ENCODE data around the gene MOAP1. TPM values are rescaled to one million over a fixed set of nuclear protein-coding genes. Genes with fewer than 3 reads are reported as not detected.
A peak's percentile ranks its signal among the peaks of the same experiment; 100 is the strongest.

MOAP1 gene
- polyA plus RNA-seq, 1 of the 3 experiments (the other 2 are of a cell fraction): 25.0 TPM

GRCh38 chr14:93186466-93186865 is 1.8 kb upstream of the MOAP1 start:
- Histone ChIP-seq H3K9me3 (no peaks in the 10 kb centered on the region), H2AFZ (ENCODE audit: low read depth) (no peak overlapping the region), H3K4me2 (peak overlapping the region; percentile 95; the same call in 1 of the 2 replicates), H3K4me1 (ENCODE audit: control insufficient read depth in 1 of 2, insufficient read depth in 2 of 2, low read depth in 1 of 2, low read length in 1 of 2) (peaks cover 2 to 17% of the 10 kb centered on the region in 2 experiments; a peak in 2 of 4 replicates), H3K9ac (no peak overlapping the region), H3K27ac (ENCODE audit: low read depth in 2 of 2, low read length in 1 of 2) (no peak overlapping the region), H3K36me3 (replicated peaks in 1 of 2; ENCODE audit: control insufficient read depth in 1 of 2, insufficient read depth in 2 of 2, low read length in 1 of 2) (peaks cover 36 to 47% of the 10 kb centered on the region in 2 experiments), H4K20me1 (ENCODE audit: insufficient read depth) (peaks cover 4% of the 10 kb centered on the region; the same call in 1 of the 2 replicates), H3K27me3 (ENCODE audit: insufficient read depth) (no peaks in the 10 kb centered on the region), H3F3A (replicated peaks; ENCODE audit: insufficient read depth) (peaks cover 8% of the 10 kb centered on the region), H3K9me2 (no peaks in the 10 kb centered on the region), H3K4me3 (ENCODE audit: low read depth in 2 of 2, low read length in 1 of 2) (peak overlapping the region in 1 of 2 experiments; percentile 0; a peak in 1 of 4 replicates), H3K79me2 (ENCODE audit: insufficient read depth) (peaks cover 63% of the 10 kb centered on the region)
- DNase-seq: no peak
- no peak for TF ChIP-seq ELF1 (IDR thresholded peaks at IDR 0.05)
- POLR2A ChIA-PET: no interaction called here
- WGBS (ENCODE audit: low lambda C conversion rate): 76% methylated on average over 6 of the region's 6 CpGs
- CTCF ChIA-PET: interaction anchor here (1.6 kb wide), 1 partner anchor 9 kb away, joined by 4 read pairs; no protein-coding TSS in a partner anchor

GRCh38 chr14:93185349-93185720 is 638 bp upstream of the MOAP1 start:
- CTCF ChIA-PET: interaction anchor here (0.7 to 1.6 kb wide), 5 partner anchors 9 to 435 kb away, joined by 3 to 4 read pairs (median 4); no protein-coding TSS in a partner anchor
- POLR2A ChIA-PET: interaction anchor here (0.6 to 1.6 kb wide), 9 partner anchors 21 to 351 kb away, joined by 3 to 19 read pairs (median 3); partner anchors contain the start of genes GON7, ITPK1 and UBR7

GRCh38 chr14:93183596-93184317 is 940 bp downstream of the MOAP1 start:
- Histone ChIP-seq H3K9me3 (no peaks in the 10 kb centered on the region), H3K9me2 (no peaks in the 10 kb centered on the region), H2AFZ (ENCODE audit: low read depth) (peak overlapping the region; percentile 86; the same call in 1 of the 2 replicates), H3K79me2 (ENCODE audit: insufficient read depth) (peaks cover 47% of the 10 kb centered on the region), H3F3A (replicated peaks; ENCODE audit: insufficient read depth) (peaks cover 4% of the 10 kb centered on the region), H3K4me2 (peak overlapping the region; percentile 86), H3K9ac (peak overlapping the region; percentile 92), H3K4me1 (ENCODE audit: control insufficient read depth in 1 of 2, insufficient read depth in 2 of 2, low read depth in 1 of 2, low read length in 1 of 2) (peaks cover 2 to 17% of the 10 kb centered on the region in 2 experiments; a peak in 2 of 4 replicates), H4K20me1 (ENCODE audit: insufficient read depth) (peaks cover 4% of the 10 kb centered on the region; the same call in 1 of the 2 replicates), H3K4me3 (ENCODE audit: low read depth in 2 of 2, low read length in 1 of 2) (peak overlapping the region; percentile 94 to 99), H3K36me3 (replicated peaks in 1 of 2; ENCODE audit: control insufficient read depth in 1 of 2, insufficient read depth in 2 of 2, low read length in 1 of 2) (peaks cover 30 to 34% of the 10 kb centered on the region in 2 experiments), H3K27me3 (ENCODE audit: insufficient read depth) (no peaks in the 10 kb centered on the region), H3K27ac (ENCODE audit: low read depth in 2 of 2, low read length in 1 of 2) (peak overlapping the region; percentile 92 to 93; a peak in 3 of 4 replicates)
- TF ChIP-seq RAD21 (IDR thresholded peaks at IDR 0.05; ENCODE audit: low read length) (no peak), SMC3 (IDR thresholded peaks at IDR 0.05; ENCODE audit: low read depth, low read length) (no peak), TEAD4 (IDR thresholded peaks at IDR 0.05; ENCODE audit: borderline replicate concordance, insufficient read depth) (no peak), NFIC (IDR thresholded peaks at IDR 0.05; ENCODE audit: borderline replicate concordance) (no peak), MEF2A (IDR thresholded peaks at IDR 0.05; ENCODE audit: borderline replicate concordance, low read depth) (no peak), TAF1 (IDR thresholded peaks at IDR 0.05; ENCODE audit: borderline replicate concordance, low read depth, low read length) (no peak), FOSL2 (IDR thresholded peaks at IDR 0.05; ENCODE audit: borderline replicate concordance, low read depth) (no peak), TCF12 (IDR thresholded peaks at IDR 0.05) (no peak), EP300 (IDR thresholded peaks at IDR 0.05; ENCODE audit: borderline replicate concordance in 1 of 2, low read depth in 1 of 2, low read length in 1 of 2) (no peak), RCOR1 (IDR thresholded peaks at IDR 0.05; ENCODE audit: low read length) (no peak), YY1 (IDR thresholded peaks at IDR 0.05; ENCODE audit: low read depth) (no peak), MXI1 (IDR thresholded peaks at IDR 0.05; ENCODE audit: low read depth, low read length) (no peak)
- TF ChIP-seq, protein P1, sequence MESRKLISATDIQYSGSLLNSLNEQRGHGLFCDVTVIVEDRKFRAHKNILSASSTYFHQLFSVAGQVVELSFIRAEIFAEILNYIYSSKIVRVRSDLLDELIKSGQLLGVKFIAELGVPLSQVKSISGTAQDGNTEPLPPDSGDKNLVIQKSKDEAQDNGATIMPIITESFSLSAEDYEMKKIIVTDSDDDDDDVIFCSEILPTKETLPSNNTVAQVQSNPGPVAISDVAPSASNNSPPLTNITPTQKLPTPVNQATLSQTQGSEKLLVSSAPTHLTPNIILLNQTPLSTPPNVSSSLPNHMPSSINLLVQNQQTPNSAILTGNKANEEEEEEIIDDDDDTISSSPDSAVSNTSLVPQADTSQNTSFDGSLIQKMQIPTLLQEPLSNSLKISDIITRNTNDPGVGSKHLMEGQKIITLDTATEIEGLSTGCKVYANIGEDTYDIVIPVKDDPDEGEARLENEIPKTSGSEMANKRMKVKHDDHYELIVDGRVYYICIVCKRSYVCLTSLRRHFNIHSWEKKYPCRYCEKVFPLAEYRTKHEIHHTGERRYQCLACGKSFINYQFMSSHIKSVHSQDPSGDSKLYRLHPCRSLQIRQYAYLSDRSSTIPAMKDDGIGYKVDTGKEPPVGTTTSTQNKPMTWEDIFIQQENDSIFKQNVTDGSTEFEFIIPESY (IDR thresholded peaks at IDR 0.05; ENCODE audit: borderline replicate concordance, low read depth): no peak
- TF ChIP-seq, protein P2, sequence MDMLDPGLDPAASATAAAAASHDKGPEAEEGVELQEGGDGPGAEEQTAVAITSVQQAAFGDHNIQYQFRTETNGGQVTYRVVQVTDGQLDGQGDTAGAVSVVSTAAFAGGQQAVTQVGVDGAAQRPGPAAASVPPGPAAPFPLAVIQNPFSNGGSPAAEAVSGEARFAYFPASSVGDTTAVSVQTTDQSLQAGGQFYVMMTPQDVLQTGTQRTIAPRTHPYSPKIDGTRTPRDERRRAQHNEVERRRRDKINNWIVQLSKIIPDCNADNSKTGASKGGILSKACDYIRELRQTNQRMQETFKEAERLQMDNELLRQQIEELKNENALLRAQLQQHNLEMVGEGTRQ (IDR thresholded peaks at IDR 0.05; ENCODE audit: borderline replicate concordance, low read depth, low read length): no peak
- CTCF ChIA-PET: interaction anchor here (0.6 to 1.7 kb wide), 7 partner anchors 9 to 232 kb away, joined by 3 to 7 read pairs (median 4); partner anchors contain the start of gene UBR7
- POLR2A ChIA-PET: interaction anchor here (1.1 to 1.6 kb wide), 4 partner anchors 68 to 297 kb away, joined by 3 to 5 read pairs (median 3); partner anchors contain the start of gene ITPK1
- peak; percentile 8 for DNase-seq
- WGBS (ENCODE audit: low lambda C conversion rate): 36% methylated on average over 17 of the region's 17 CpGs

More at GRCh38 chr14:93185349-93185720, 638 bp upstream of the MOAP1 start:
- Histone ChIP-seq H3K27ac (ENCODE audit: low read depth in 2 of 2, low read length in 1 of 2) (peak overlapping the region; percentile 92 to 94), H3F3A (replicated peaks; ENCODE audit: insufficient read depth) (peaks cover 4% of the 10 kb centered on the region), H2AFZ (ENCODE audit: low read depth) (peak overlapping the region; percentile 96), H3K9me3 (no peaks in the 10 kb centered on the region), H3K4me3 (ENCODE audit: low read depth in 2 of 2, low read length in 1 of 2) (peak overlapping the region; percentile 94 to 99), H3K4me2 (peak overlapping the region; percentile 95), H3K79me2 (ENCODE audit: insufficient read depth) (peaks cover 59% of the 10 kb centered on the region), H4K20me1 (ENCODE audit: insufficient read depth) (peaks cover 4% of the 10 kb centered on the region; the same call in 1 of the 2 replicates), H3K9ac (peak overlapping the region; percentile 83), H3K9me2 (no peaks in the 10 kb centered on the region), H3K27me3 (ENCODE audit: insufficient read depth) (no peaks in the 10 kb centered on the region), H3K36me3 (replicated peaks in 1 of 2; ENCODE audit: control insufficient read depth in 1 of 2, insufficient read depth in 2 of 2, low read length in 1 of 2) (peaks cover 36 to 39% of the 10 kb centered on the region in 2 experiments), H3K4me1 (ENCODE audit: control insufficient read depth in 1 of 2, insufficient read depth in 2 of 2, low read depth in 1 of 2, low read length in 1 of 2) (peaks cover 2 to 17% of the 10 kb centered on the region in 2 experiments; a peak in 2 of 4 replicates)
- 5% methylated on average over 9 of the region's 10 CpGs for WGBS (ENCODE audit: low lambda C conversion rate)
- no peak for DNase-seq
- TF ChIP-seq FOXM1 (IDR thresholded peaks at IDR 0.05; ENCODE audit: low read depth) (no peak), JUND (IDR thresholded peaks at IDR 0.05) (no peak), RFX5 (IDR thresholded peaks at IDR 0.05; ENCODE audit: low read length) (no peak), TCF12 (IDR thresholded peaks at IDR 0.05) (no peak), ELF1 (IDR thresholded peaks at IDR 0.05) (no peak)

All from SK-N-SH (cell line).